ENCODE measurements around the gene ERAS. TPM values are rescaled to one million over a fixed set of nuclear protein-coding genes. Genes with fewer than 3 reads are reported as not detected.
A peak's percentile ranks its signal among the peaks of the same experiment; 100 is the strongest.

The ERAS gene
- 0.04 TPM for polyA plus RNA-seq (2013, experiment 1 of 2)
- 0.06 TPM for polyA plus RNA-seq (2013, experiment 2 of 2)

GRCh38 chrX:48826135-48826875 lies at the start of gene ERAS:
ERAS (plus strand) TSS chrX:48826513; CDS start chrX:48829124, 2,611 bp downstream.
- no peak within 1 kb of the TSS for H3K14ac ChIP-seq (ENCODE audit: low read length)
- H3K18ac ChIP-seq (ENCODE audit: low read length), result no peak within 1 kb of the TSS
- H3K4me1 ChIP-seq (ENCODE audit: control insufficient read depth in 2 of 2, insufficient read depth in 1 of 2, low read depth in 1 of 2, low read length in 2 of 2), result no peaks in the 10 kb centered on the region
- H3K36me3 ChIP-seq (replicated peaks in 1 of 2; ENCODE audit: control insufficient read depth in 2 of 2, insufficient read depth in 2 of 2, low read length in 2 of 2), result peaks cover 9 to 42% of the 10 kb centered on the region in 2 donors
- H2BK12ac ChIP-seq (ENCODE audit: low read length), result no peak within 1 kb of the TSS
- no peak within 1 kb of the TSS for H3K4me2 ChIP-seq (ENCODE audit: insufficient read depth, low read length, poor library complexity, severe bottlenecking)
- no peak within 1 kb of the TSS for H2BK5ac ChIP-seq (ENCODE audit: low read length)
- no peak within 1 kb of the TSS for H3K9ac ChIP-seq (ENCODE audit: low read depth, low read length, poor library complexity)
- H3K23ac ChIP-seq (ENCODE audit: low read depth, low read length, poor library complexity), result no peak within 1 kb of the TSS
- DNase-seq (ENCODE audit: low spot score), result no peak
- H3K9me3 ChIP-seq (replicated peaks in 1 of 2; ENCODE audit: control insufficient read depth in 2 of 2, insufficient read depth in 1 of 2, low read depth in 1 of 2, low read length in 2 of 2), result peaks cover 0 to 2% of the 10 kb centered on the region in 2 donors
- H3K27ac ChIP-seq (replicated peaks; ENCODE audit: low read length), result no peak within 1 kb of the TSS
- no peak within 1 kb of the TSS for H2BK15ac ChIP-seq (ENCODE audit: low read length)
- no peak within 1 kb of the TSS for H4K91ac ChIP-seq (ENCODE audit: low read depth, low read length, poor library complexity)
- no peak within 1 kb of the TSS for H4K8ac ChIP-seq (ENCODE audit: low read depth, low read length)
- H2AFZ ChIP-seq (ENCODE audit: low read length), result no peak within 1 kb of the TSS
- no peak within 1 kb of the TSS for H3K4ac ChIP-seq (ENCODE audit: low read length)
- H3K27me3 ChIP-seq (ENCODE audit: control insufficient read depth in 3 of 3, insufficient read depth in 3 of 3, low read depth in 1 of 3, low read length in 3 of 3), result peaks cover 0 to 27% (median 2%) of the 10 kb centered on the region in 3 experiments
- H3K4me3 ChIP-seq (ENCODE audit: low read length in 2 of 2), result no peak within 1 kb of the TSS
- no peak within 1 kb of the TSS for H2AK5ac ChIP-seq (ENCODE audit: low read depth, low read length)
- no CpG with 5 or more reads among the region's 67 CpGs for WGBS, 2 donors (ENCODE audit: extremely low coverage in 2 of 2, insufficient read length in 2 of 2, insufficient replicate concordance in 1 of 2)
- no peaks in the 10 kb centered on the region for H3K79me1 ChIP-seq (ENCODE audit: low read depth, low read length)
- no peak within 1 kb of the TSS for H2BK120ac ChIP-seq (ENCODE audit: low read depth, low read length)

- Histone ChIP-seq H3K4me2 (ENCODE audit: insufficient read depth, low read length, poor library complexity, severe bottlenecking) (peak overlapping the region; percentile 11), H4K8ac (ENCODE audit: low read depth, low read length) (no peak overlapping the region), H3K36me3 (replicated peaks in 1 of 2; ENCODE audit: control insufficient read depth in 2 of 2, insufficient read depth in 2 of 2, low read length in 2 of 2) (no peaks in the 10 kb centered on the region), H2AK5ac (ENCODE audit: low read depth, low read length) (no peak overlapping the region), H2AFZ (ENCODE audit: low read length) (no peak overlapping the region), H3K4me1 (ENCODE audit: control insufficient read depth in 2 of 2, insufficient read depth in 1 of 2, low read depth in 1 of 2, low read length in 2 of 2) (no peaks in the 10 kb centered on the region), H2BK5ac (ENCODE audit: low read length) (no peak overlapping the region), H3K9me3 (replicated peaks in 1 of 2; ENCODE audit: control insufficient read depth in 2 of 2, insufficient read depth in 1 of 2, low read depth in 1 of 2, low read length in 2 of 2) (no peaks in the 10 kb centered on the region), H3K9ac (ENCODE audit: low read depth, low read length, poor library complexity) (no peak overlapping the region), H2BK12ac (ENCODE audit: low read length) (no peak overlapping the region), H2BK120ac (ENCODE audit: low read depth, low read length) (no peak overlapping the region), H4K91ac (ENCODE audit: low read depth, low read length, poor library complexity) (no peak overlapping the region), H2BK15ac (ENCODE audit: low read length) (no peak overlapping the region), H3K4ac (ENCODE audit: low read length) (no peak overlapping the region), H3K4me3 (ENCODE audit: low read length in 2 of 2) (no peak overlapping the region), H3K27ac (replicated peaks; ENCODE audit: low read length) (no peak overlapping the region), H3K14ac (ENCODE audit: low read length) (no peak overlapping the region), H3K23ac (ENCODE audit: low read depth, low read length, poor library complexity) (no peak overlapping the region), H3K79me1 (ENCODE audit: low read depth, low read length) (no peaks in the 10 kb centered on the region), H3K27me3 (ENCODE audit: control insufficient read depth in 3 of 3, insufficient read depth in 3 of 3, low read depth in 1 of 3, low read length in 3 of 3) (peaks cover 0 to 3% (median 0%) of the 10 kb centered on the region in 3 experiments), H3K18ac (ENCODE audit: low read length) (no peak overlapping the region)
- no peak for DNase-seq (ENCODE audit: low spot score)
- no CpG with 5 or more reads among the region's 13 CpGs for WGBS, 2 donors (ENCODE audit: extremely low coverage in 2 of 2, insufficient read length in 2 of 2, insufficient replicate concordance in 1 of 2)
These were observed 49.4 kb upstream of the ERAS start for GRCh38 chrX:48776818-48777439.

- no peak overlapping the region for H4K8ac ChIP-seq (ENCODE audit: low read depth, low read length)
- H2AK5ac ChIP-seq (ENCODE audit: low read depth, low read length), result no peak overlapping the region
- no peak overlapping the region for H3K4me2 ChIP-seq (ENCODE audit: insufficient read depth, low read length, poor library complexity, severe bottlenecking)
- H4K91ac ChIP-seq (ENCODE audit: low read depth, low read length, poor library complexity), result no peak overlapping the region
- DNase-seq (ENCODE audit: low spot score), result no peak
- H3K4me3 ChIP-seq (ENCODE audit: low read length in 2 of 2), result no peak overlapping the region
- H2BK5ac ChIP-seq (ENCODE audit: low read length), result no peak overlapping the region
- no peak overlapping the region for H3K9ac ChIP-seq (ENCODE audit: low read depth, low read length, poor library complexity)
- no peak overlapping the region for H3K14ac ChIP-seq (ENCODE audit: low read length)
- H2BK12ac ChIP-seq (ENCODE audit: low read length), result no peak overlapping the region
- no peaks in the 10 kb centered on the region for H3K79me1 ChIP-seq (ENCODE audit: low read depth, low read length)
- H3K9me3 ChIP-seq (replicated peaks in 1 of 2; ENCODE audit: control insufficient read depth in 2 of 2, insufficient read depth in 1 of 2, low read depth in 1 of 2, low read length in 2 of 2), result no peaks in the 10 kb centered on the region
- H3K23ac ChIP-seq (ENCODE audit: low read depth, low read length, poor library complexity), result no peak overlapping the region
- H3K4ac ChIP-seq (ENCODE audit: low read length), result no peak overlapping the region
- no peak overlapping the region for H3K27ac ChIP-seq (replicated peaks; ENCODE audit: low read length)
- H2AFZ ChIP-seq (ENCODE audit: low read length), result no peak overlapping the region
- no CpG with 5 or more reads among the region's 7 CpGs for WGBS, 2 donors (ENCODE audit: extremely low coverage in 2 of 2, insufficient read length in 2 of 2, insufficient replicate concordance in 1 of 2)
- H2BK120ac ChIP-seq (ENCODE audit: low read depth, low read length), result no peak overlapping the region
- no peaks in the 10 kb centered on the region for H3K4me1 ChIP-seq (ENCODE audit: control insufficient read depth in 2 of 2, insufficient read depth in 1 of 2, low read depth in 1 of 2, low read length in 2 of 2)
- no peaks in the 10 kb centered on the region for H3K36me3 ChIP-seq (replicated peaks in 1 of 2; ENCODE audit: control insufficient read depth in 2 of 2, insufficient read depth in 2 of 2, low read length in 2 of 2)
- H3K18ac ChIP-seq (ENCODE audit: low read length), result no peak overlapping the region
- H2BK15ac ChIP-seq (ENCODE audit: low read length), result no peak overlapping the region
- H3K27me3 ChIP-seq (ENCODE audit: control insufficient read depth in 3 of 3, insufficient read depth in 3 of 3, low read depth in 1 of 3, low read length in 3 of 3), result peaks cover 0 to 3% (median 0%) of the 10 kb centered on the region in 3 experiments
These were observed 46.9 kb upstream of the ERAS start for GRCh38 chrX:48779399-48779798.

GRCh38 chrX:48781705-48782104 lies 44.6 kb upstream of the ERAS start:
- no peak overlapping the region for H3K4ac ChIP-seq (ENCODE audit: low read length)
- no peak overlapping the region for H3K9ac ChIP-seq (ENCODE audit: low read depth, low read length, poor library complexity)
- H2AK5ac ChIP-seq (ENCODE audit: low read depth, low read length), result no peak overlapping the region
- H3K4me1 ChIP-seq (ENCODE audit: control insufficient read depth in 2 of 2, insufficient read depth in 1 of 2, low read depth in 1 of 2, low read length in 2 of 2), result no peaks in the 10 kb centered on the region
- H3K79me1 ChIP-seq (ENCODE audit: low read depth, low read length), result no peaks in the 10 kb centered on the region
- no peak overlapping the region for H2BK5ac ChIP-seq (ENCODE audit: low read length)
- H3K36me3 ChIP-seq (replicated peaks in 1 of 2; ENCODE audit: control insufficient read depth in 2 of 2, insufficient read depth in 2 of 2, low read length in 2 of 2), result no peaks in the 10 kb centered on the region
- no peak overlapping the region for H3K4me2 ChIP-seq (ENCODE audit: insufficient read depth, low read length, poor library complexity, severe bottlenecking)
- H2BK120ac ChIP-seq (ENCODE audit: low read depth, low read length), result no peak overlapping the region
- H3K14ac ChIP-seq (ENCODE audit: low read length), result no peak overlapping the region
- no CpG with 5 or more reads among the region's 6 CpGs for WGBS, 2 donors (ENCODE audit: extremely low coverage in 2 of 2, insufficient read length in 2 of 2, insufficient replicate concordance in 1 of 2)
- no peak overlapping the region for H2BK15ac ChIP-seq (ENCODE audit: low read length)
- no peak overlapping the region for H4K8ac ChIP-seq (ENCODE audit: low read depth, low read length)
- H2AFZ ChIP-seq (ENCODE audit: low read length), result no peak overlapping the region
- H3K27ac ChIP-seq (replicated peaks; ENCODE audit: low read length), result no peak overlapping the region
- H3K18ac ChIP-seq (ENCODE audit: low read length), result no peak overlapping the region
- peaks cover 0 to 3% (median 0%) of the 10 kb centered on the region in 3 experiments for H3K27me3 ChIP-seq (ENCODE audit: control insufficient read depth in 3 of 3, insufficient read depth in 3 of 3, low read depth in 1 of 3, low read length in 3 of 3)
- no peak overlapping the region for H3K23ac ChIP-seq (ENCODE audit: low read depth, low read length, poor library complexity)
- no peaks in the 10 kb centered on the region for H3K9me3 ChIP-seq (replicated peaks in 1 of 2; ENCODE audit: control insufficient read depth in 2 of 2, insufficient read depth in 1 of 2, low read depth in 1 of 2, low read length in 2 of 2)
- no peak for DNase-seq (ENCODE audit: low spot score)
- no peak overlapping the region for H3K4me3 ChIP-seq (ENCODE audit: low read length in 2 of 2)
- H2BK12ac ChIP-seq (ENCODE audit: low read length), result no peak overlapping the region
- no peak overlapping the region for H4K91ac ChIP-seq (ENCODE audit: low read depth, low read length, poor library complexity)
